GM19395 (cell line): ENCODE results near the gene GYS1.
A peak's percentile ranks its signal among the peaks of the same experiment; 100 is the strongest.

Experiments used
- ATAC-seq: cut with Tn5 transposase; IDR thresholded peaks from one replicate; pipeline ENCODE4 v1.9.1; 2021; ENCODE audit warnings: mild to moderate bottlenecking, moderate library complexity; ENCODE audit not compliant: unreplicated experiment

The GYS1 gene

DNA sequence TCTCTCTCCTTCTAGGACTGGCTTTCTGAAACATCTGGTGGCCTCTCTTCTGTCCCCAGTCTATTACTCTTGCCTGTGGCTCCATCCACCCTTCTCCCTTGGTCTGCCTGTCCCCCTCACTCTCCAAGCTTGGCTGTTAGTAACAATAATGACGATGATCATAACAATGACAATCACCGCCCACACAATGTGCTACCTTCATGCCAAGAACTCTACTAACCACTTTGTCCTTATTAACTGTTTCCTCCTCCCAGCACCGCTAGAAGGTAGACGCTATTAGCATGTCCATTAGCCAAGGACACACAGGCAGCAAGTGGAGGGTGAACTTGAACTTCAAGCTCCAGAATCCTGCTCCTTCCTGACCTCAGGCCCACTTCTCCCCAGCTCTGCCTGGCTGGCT lies 2.7 kb downstream of the GYS1 start:
- no peak for ATAC-seq

DNA sequence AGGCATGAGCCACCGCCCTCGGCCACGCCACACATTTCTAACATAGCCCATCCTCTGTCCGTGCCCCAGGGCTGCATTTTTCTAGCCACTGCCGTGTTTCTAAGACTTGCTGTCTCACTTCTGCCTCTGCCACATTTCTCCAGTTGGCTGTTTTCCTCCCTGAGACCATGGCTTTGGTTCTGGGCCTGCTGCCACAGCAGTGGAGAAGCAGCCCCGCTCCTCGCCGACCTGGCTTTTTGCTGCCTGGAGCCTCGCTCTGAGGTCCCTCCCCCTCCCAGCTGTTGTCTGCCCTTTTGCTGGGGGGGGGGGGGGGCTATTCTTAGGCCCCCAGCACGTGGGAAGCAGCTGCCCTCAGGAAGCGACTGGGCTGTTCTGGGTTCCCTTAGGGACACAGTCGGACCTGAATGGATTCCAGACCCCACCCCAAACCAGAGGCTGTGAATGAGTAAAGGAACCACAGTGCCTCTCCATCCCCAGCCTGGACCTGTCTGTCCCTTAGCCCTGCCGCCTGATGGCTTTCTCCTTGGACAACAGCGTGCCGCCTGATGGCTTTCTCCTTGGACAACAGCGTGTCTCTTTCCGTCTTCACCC lies 3.3 kb downstream of the GYS1 start:
- no peak for ATAC-seq

GRCh38 chr19:48988860-48989259 lies 4.2 kb downstream of the GYS1 start:
- ATAC-seq = no peak

GRCh38 chr19:48988286-48988685 lies 4.8 kb downstream of the GYS1 start:
- no peak for ATAC-seq

DNA sequence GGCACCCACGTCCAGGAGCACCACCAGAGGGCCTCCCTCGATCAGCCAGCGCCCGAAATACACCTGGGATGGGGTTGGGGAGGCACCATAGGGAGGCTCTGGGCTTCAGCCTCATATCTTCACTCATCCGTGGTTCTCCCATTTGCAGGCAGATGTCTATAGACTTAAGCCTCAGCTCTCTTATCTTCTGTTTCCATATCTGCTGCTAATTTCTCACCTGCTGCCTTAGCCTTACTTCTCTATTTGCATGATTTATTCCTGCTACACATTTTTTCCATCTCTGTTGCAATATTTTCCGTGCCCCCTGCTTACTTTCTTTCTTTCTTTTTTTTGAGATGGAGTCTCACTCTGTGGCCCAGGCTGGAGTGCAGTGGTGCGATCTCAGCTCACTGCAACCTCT lies 5.8 kb downstream of the GYS1 start:
- ATAC-seq = no peak

DNA sequence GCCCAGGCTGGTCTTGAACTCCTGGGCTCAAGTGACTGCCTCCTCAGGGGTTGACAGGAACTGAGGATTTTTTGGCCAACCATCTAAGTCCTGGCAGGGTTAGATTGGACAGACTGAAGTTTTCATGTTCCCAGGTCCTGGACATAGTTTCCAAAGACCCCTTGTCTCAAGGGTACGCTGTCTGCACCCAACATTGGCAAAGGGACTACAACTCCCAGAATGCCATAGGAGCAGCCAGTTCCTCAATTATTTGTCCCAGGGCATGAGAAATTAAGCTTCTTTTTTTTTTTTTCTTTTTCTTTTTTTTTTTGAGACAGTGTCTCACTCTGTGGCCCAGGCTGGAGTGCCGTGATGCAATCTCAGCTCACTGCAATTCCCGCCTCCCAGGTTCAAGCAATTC lies 6.9 kb downstream of the GYS1 start:
- no peak for ATAC-seq

DNA sequence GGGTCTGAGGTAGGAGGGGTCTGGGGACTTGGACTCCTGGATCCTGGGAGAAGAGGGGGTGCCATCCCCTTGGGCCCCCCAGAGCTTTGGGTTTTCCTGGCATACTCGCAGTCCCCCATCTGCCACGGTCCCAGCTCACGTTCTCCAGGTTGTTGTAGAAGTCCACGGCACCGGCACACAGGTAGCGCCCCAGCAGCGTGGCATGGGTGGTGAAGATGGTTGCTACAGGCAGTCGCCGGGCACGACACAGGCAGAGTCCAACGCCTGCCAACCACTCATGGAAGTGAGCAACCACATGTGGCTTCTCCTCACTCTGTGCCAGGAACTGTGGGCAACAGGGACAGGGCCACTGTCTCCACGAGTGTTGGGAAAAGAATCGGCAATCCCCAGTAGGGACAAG lies 7.4 kb downstream of the GYS1 start:
- ATAC-seq = no peak

DNA sequence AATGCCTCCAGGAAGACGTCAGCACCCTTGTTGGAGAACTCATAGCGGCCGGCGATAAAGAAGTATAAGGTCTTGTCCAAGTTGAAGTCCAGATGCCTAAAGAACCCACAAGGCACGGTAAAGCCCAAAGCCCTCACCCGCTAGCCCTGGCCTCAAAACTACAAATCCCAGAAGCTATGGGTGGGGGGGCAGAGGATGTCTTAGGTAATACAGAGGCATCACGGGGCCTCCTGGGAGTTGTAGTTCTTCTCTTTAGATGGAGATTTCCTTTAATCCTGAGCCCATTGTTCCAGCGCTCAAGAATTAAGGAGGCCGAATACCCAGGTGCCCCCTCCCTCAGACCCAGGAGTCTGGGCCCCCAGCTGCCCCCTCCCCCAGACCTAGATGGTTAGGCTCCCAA lies 10.8 kb downstream of the GYS1 start:
- ATAC-seq = no peak

GRCh38 chr19:48977061-48977460 lies 16.0 kb downstream of the GYS1 start:
- no peak for ATAC-seq

DNA sequence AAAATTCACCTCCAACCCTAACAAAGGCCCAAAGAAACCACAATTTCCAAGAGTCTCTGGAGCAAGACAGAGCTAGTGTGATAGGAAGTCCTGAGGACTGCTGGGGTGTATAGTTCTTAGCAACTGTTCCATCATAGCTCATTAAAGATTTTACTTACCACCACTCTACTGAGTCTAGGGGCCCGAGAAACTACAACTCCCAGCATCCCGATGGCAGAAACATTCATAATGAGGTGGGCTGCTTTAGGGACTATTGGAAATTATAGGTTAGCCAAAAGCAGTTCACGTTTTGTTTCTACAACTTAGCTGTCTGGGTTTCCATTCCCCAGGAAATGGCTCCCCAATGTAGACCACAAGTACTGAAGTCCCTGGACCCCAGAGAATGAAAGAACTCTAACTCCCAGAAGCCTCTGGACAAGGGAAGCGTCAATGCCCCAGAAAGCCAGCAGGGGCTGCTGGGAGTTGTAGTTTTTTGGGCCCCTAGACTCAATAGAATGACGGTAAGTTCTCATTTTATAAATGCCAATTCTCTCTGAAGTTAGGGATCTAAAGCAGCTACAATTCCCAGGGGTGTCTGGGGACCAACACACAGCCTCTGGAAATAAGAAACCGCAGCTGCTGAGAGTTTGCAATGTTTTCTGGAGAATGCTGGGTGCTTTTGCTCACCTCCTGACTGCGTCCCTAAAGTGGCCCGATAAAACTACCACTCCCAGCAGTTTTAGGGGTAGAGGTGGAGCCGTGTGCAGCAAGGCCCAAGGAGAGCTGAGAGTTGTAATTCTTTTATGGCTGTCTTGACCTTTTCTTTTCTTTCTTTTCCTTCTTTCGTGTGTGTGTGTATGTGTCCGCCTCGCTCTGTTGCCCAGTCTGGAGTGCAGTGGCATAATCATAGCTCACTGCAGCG lies 16.9 kb downstream of the GYS1 start:
- ATAC-seq = no peak

GRCh38 chr19:48970923-48971395 lies 22.1 kb downstream of the GYS1 start:
- no peak for ATAC-seq

GRCh38 chr19:48970139-48970766 lies 22.9 kb downstream of the GYS1 start:
- no peak for ATAC-seq

DNA sequence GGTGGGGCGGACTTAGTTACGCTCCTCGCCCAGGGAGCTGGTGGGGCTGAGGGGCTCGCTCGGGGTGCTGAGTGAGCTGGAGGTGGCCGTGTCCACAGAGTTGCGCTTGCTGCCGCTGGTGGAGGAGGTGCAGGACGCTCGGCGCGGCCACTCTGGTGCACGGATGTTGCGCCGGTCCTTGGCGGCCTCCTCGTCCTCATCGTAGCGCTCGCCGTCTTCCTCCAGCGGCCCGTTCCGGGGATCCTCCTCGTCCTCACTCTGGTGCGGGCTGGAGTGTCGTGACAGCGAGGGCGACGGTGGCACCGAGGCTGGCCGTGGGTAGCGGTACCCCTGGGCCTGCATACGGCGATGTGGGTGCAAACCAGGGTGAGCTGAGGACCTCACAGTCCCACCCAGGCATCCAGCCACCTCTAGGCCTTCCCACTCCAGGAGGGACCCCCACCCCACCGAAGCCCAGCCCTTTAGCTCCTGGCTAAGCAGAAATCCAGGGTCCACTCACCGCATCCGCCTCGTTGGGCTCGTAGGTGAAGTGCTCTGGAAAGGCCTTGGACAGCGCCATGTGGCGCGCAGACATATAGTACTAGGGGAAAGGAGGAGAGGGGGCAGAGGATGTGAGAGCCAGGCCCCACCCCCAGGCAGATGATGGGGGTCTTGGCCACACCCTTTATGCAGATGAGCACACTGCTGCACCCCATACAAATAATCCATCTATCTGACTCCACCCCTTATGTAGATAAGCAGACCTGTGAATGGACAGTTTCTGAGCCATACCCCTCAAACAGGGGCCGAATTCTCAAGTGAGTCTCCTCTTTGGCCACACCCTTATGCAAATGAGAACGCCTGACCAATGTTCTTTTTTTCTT lies 23.6 kb downstream of the GYS1 start:
- no peak for ATAC-seq

DNA sequence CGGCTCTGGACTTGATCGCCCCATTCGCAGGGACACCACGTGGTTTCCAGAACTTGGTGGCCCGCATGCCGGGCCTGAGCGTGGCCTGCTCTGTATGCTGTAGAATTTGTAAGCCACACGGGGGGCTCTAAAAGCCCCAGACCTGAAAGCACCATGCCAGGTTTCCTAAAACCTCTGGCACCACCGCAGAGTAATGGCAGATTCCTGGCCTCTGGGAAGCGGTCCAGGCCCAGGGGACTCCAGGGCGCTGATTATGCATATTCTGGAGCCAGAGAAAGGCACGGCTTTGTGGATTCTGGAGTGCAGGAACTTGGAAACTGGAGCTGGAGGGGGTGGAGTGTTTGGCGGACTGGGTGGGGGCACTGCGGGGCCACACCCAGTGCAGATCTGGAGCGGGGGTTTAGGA lies 24.3 kb downstream of the GYS1 start:
- no peak for ATAC-seq

- ATAC-seq = no peak
Observed at GRCh38 chr19:48968179-48968661, 24.9 kb downstream of the GYS1 start.

DNA sequence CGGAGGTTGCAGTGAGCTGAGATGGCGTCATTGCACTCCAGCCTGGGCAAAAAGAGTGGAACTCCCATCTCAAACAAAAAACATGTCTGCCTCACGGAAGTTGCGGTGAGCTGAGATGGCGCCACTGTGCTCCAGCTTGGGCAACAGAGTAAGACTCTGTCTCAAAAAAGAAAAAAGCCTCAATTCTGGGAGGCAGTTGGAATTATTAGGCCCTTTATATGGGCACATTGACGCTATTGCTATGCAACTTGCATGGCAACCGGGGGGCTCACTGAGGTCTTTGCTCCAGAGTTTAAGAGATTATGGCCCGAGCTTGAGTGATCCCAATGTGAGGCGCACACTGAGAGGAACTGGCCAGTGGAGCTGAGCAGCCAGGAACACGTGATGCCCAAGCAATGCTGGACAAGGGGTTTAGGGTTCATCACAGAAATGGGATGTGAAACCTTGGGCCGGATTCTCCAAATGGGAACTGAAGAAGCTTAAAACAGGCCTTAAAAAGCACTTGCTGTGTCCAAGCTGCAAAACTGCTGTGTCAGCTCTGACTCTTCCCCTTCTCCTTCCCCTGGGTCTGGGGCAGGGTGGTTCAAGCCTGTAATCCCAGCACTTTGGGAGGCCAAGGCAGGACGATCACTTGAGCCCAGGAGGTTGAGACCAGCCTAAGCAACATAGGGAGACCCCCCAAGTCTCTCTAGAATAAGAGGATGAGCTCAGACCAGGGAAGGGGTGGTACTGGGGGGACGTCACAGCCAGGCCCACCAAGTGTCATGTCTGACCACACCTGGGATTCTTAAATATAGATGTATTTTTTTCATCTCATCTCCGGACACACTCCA lies 25.5 kb downstream of the GYS1 start:
- no peak for ATAC-seq

- no peak for ATAC-seq
Observed at GRCh38 chr19:48966541-48967345, 26.4 kb downstream of the GYS1 start.

DNA sequence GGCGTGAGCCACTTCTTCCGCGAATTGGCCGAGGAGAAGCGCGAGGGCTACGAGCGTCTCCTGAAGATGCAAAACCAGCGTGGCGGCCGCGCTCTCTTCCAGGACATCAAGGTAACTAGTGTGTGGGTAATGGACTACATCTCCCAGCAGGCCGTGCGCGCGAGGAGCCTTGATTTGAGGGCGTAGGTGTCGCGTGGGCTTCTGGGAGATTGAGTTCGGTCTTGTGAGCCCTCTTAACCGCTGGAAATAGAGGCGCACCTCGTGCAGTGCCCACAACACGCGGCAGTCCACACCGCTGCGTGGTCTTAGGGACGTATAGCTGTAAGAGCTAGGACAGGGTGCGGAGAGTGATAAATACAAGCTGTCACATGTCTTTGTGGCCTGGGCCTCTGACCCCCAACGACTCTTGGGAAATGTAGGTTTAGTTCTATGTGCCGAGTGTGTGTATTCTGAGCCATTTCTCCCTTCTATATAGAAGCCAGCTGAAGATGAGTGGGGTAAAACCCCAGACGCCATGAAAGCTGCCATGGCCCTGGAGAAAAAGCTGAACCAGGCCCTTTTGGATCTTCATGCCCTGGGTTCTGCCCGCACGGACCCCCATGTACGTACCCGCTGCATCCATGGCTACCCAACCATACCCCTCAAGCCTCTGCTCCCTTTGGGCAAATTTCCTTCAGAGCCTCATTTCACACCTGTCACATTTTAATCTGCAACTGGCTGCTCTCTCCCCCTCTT lies 27.1 kb downstream of the GYS1 start:
- ATAC-seq = peak; percentile 36
